NCI-H510A treated with DMSO at 0.1 percent for 48 hours (cell line): ENCODE data around the gene TSSK2.

Source experiments
- DNase-seq: peaks from one replicate; lab custom pipeline; 2025; lab: John Stamatoyannopoulos, UW

The TSSK2 gene

DNA sequence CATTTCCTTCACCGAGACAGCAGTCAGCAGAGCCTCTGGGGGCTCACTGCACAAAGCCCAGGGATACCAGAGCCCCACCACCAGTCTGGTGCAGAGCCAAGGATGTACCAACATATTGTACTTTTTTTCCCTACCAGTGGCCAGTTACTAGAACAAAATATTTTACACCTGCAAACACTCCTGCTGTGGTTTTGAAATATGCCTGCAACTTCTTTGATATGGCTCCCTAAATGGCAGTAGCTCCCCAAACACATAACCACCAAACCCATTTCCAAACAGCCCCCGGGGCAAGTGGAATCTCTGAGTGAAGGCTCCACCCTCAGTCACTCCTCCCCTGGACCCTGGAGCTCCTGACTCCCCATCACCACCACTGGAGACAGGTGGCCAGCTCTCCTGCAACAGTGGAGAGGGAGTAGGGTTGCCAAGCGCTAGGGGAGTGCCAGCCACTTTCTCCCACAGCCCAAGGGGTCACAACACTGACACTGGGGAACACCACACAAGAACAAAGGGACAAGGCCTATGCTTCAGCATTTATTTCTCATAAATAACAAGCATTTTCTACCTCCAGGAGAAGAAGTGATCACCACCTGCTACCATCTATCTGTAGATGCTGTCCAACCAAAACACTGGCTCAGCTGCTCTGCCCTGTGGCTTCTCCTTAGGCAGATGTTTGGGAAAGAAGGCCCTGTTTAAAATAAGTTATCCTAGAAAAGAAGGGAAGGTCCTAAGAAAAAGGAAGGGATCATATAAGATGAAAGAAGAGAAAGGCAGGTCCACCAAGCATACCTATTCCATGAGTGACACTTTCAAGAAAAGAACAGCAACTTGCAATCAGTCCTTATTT, 24.0 kb upstream of the TSSK2 start:
- no peak for DNase-seq

GRCh38 chr22:19107730-19108074, 23.4 kb upstream of the TSSK2 start:
- no peak for DNase-seq

DNA sequence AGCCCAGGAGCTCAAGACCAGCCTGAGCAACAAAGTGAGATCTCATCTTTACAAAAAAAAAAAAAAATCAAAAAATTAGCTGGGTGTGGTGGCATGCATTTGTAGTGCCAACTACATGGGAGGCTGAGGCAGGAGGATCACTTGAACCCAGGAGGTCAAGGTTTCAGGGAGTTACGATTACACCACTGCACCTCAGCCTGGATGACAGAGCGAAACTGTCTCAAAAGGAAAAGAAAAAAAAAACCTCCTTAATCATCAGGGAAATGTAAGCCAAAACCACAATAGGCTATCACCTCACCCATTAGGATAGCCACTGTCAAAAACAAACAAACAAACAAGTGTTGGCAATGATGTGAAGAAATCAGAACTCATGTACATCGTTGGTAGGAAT, 22.3 kb upstream of the TSSK2 start:
- DNase-seq = no peak

- DNase-seq = peak; percentile 43
Observed at GRCh38 chr22:19109198-19110063, 21.7 kb upstream of the TSSK2 start.

GRCh38 chr22:19110064-19110458, 21.0 kb upstream of the TSSK2 start:
- DNase-seq = no peak

- DNase-seq = no peak
Observed at GRCh38 chr22:19110646-19111045, 20.5 kb upstream of the TSSK2 start.

GRCh38 chr22:19111140-19111539, 20.0 kb upstream of the TSSK2 start:
- no peak for DNase-seq

DNA sequence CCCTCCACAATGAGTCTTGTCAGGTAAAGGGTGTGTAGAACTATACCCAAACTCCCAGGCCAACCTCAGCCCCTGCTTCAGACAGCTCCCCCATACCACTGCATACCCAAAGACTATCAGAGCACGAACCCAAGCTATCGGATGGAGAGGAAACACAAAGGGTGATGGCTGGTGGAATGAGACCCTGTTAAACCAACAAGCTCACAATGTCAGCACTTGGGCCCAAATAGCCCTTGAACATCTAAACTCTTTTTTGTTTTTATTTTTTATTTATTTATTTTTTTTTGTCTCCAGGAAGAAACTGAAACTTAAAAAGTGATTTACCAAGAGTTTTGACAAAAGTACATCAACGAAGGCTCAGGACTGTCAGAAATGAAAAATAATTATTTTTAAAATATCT, 19.5 kb upstream of the TSSK2 start:
- no peak for DNase-seq

GRCh38 chr22:19113429-19113828, 17.7 kb upstream of the TSSK2 start:
- no peak for DNase-seq

- no peak for DNase-seq
Observed at GRCh38 chr22:19114984-19115552, 16.0 kb upstream of the TSSK2 start.

DNA sequence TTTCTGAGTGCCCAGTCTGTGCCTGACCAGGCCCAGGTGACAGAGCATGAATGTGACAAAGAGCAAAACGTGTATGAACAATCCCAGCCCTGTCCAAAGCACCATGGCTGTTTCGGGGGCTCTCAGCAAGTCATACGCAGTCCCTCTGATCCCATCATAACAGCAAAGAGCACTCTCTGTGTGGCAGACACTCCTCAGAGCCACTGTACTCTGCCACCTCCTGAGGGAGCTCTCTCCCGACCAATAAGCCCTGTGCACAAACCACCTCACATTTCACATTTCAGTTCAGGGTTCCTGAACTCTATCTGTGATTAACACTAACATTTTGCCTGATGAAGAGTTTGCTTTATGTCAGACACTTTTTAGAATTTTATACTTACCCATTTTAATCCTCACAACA, 15.5 kb upstream of the TSSK2 start:
- DNase-seq = no peak

DNA sequence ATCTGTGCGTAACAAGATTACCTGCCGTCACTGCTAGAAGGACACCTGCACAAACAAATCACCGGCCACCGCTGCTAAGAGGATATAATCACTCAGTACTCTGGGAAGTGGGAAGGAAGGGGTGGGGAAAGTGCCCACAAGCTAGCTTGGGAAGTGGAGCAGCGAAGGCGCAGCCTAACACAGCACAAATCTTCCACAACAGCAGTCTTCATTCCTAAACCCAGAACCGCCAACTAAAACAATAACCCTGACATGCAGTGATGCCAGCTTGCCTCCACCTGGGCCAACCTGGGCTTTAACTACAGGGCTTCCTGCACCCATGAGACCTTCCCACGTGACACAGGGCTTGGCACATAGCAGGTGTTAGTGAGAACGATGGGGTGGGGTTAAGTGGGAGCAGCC, 14.0 kb upstream of the TSSK2 start:
- no peak for DNase-seq

- DNase-seq = no peak
Observed at GRCh38 chr22:19118329-19118880, 12.7 kb upstream of the TSSK2 start.

DNA sequence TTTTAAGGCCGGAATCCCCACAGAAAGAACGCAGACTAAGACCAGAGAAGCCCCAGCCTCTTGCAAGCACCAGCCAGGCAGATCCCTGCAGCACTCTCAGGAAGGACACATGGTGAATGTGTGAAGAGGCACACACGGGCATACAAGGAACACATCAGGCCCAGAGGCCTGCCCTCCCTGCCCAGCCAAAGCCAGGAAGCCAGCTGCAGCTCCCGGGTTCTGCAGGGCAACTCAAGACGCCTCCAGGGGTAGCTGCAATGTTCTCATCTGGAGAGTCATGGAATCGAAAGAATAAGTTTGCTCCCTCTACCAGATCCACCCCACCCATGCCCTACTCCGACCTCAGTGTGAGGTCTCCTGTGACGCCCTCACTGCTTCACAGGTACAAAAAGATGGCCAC, 11.2 kb upstream of the TSSK2 start:
- no peak for DNase-seq

DNA sequence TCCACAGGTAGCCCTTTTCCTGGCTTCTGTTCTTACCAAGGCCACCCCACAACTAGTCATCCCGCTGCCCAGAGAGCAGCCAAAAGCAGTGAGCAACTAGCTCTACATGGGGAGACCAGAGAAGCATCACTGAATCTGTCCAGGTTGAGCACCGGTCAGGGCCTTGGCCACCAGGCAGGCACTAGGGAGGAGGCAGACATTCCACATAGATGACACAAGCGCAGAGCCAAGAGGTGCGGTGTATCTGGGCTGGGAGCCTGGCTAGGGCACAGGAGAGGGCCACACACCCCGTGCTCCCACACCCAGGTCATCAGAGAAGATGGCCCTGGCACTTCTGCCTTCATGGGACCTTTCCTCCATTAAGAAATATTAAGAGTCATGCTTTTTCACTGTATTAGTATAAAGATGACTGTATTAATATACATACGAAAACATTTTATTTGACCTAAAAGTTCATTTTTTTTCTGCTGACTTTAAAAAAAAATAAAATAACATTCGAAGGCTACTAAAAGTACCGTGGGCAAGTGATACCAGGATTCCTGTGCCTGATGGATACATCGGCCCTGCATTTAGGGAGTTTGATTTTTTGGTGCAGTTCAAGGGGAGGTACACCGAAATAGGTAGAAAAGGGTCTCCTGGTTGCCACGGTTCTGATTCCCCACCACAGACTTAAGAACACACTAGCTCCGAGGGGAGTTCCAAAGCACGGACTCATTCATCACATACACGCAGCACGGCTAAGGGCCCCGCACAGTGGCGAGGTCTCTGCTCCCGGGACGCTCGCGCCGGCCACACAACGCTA, 10.1 kb upstream of the TSSK2 start:
- no peak for DNase-seq

- no peak for DNase-seq
Observed at GRCh38 chr22:19121631-19122142, 9.4 kb upstream of the TSSK2 start.

GRCh38 chr22:19122143-19122751, 8.9 kb upstream of the TSSK2 start, which contains the start of gene DGCR2:
Gene DGCR2, minus strand, starts transcription at chr22:19122412. Its CDS starts 206 bp downstream, at chr22:19122206.
- peak; percentile 72 for DNase-seq

GRCh38 chr22:19122752-19123492, 8.2 kb upstream of the TSSK2 start:
- peak; percentile 27 for DNase-seq

DNA sequence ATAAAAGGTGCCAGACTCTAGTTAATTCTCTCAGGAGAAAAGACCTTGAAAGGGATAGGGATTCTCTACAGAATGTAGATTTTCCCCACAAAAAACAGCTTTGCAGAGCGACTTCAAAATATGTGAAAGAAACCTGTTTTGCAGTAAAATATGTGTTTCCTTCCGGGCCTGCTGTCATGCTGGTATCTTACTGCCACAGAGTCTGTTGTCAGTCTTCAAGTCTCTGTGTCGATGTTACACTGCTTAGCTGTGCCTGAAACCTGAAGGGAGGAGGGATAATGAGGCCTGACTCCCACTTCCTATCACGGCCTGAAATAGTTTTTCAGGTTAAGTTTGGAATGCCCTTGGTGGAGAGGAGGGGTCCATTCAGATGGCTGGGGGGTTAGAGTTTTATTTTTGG, 7.2 kb upstream of the TSSK2 start:
- no peak for DNase-seq

GRCh38 chr22:19124377-19124776, 6.7 kb upstream of the TSSK2 start:
- no peak for DNase-seq
